Neural cell (in vitro differentiated cells): ENCODE results near the gene SFRP5. TPM values are rescaled to one million over a fixed set of nuclear protein-coding genes. Genes with fewer than 3 reads are reported as not detected.
A peak's percentile ranks its signal among the peaks of the same experiment; 100 is the strongest.

Experiments used
- H2AFZ ChIP-seq: fragments of 200-600, 300-800 bp; sonication (generic), shearing (Covaris generic); 2 replicates; pipeline ENCODE4 v1.6.0; 2014; ENCODE audit warnings: low read depth, mild to moderate bottlenecking, antibody characterized with exemption, low read length, moderate library complexity
- H3F3A ChIP-seq: fragments of 200-600 bp; shearing (Covaris generic); 2 replicates; pipeline ENCODE4 v1.6.1; 2016; ENCODE audit warnings: mild to moderate bottlenecking, moderate library complexity, mixed read lengths, antibody characterized with exemption, low read length; ENCODE audit not compliant: insufficient read depth, poor library complexity, severe bottlenecking
- H3K27ac ChIP-seq: fragments of 200-600, 300-800 bp; sonication (generic), shearing (Covaris generic); 2 replicates; pipeline ENCODE4 v1.5.1; 2014; ENCODE audit warnings: mild to moderate bottlenecking, low read length, moderate library complexity
- H3K27me3 ChIP-seq: fragments of 300-800, 200-600 bp; sonication (generic), shearing (Covaris generic); 2 replicates; pipeline ENCODE4 v1.6.0; 2014; ENCODE audit warnings: mild to moderate bottlenecking, low read depth, low read length, moderate library complexity; ENCODE audit not compliant: insufficient read depth
- H3K36me3 ChIP-seq: fragments of 300-800, 200-600 bp; sonication (generic), shearing (Covaris generic); 2 replicates; pipeline ENCODE4 v1.5.1; 2014; ENCODE audit warnings: mild to moderate bottlenecking, antibody characterized with exemption, low read length, moderate library complexity; ENCODE audit not compliant: insufficient read depth
- H3K4me2 ChIP-seq: fragments of 300-800, 200-600 bp; sonication (generic), shearing (Covaris generic); 2 replicates; pipeline ENCODE4 v1.6.0; 2014; ENCODE audit warnings: mild to moderate bottlenecking, low read length
- H3K4me3 ChIP-seq: fragments of 300-800, 200-600 bp; sonication (generic), shearing (Covaris generic); 2 replicates; pipeline ENCODE4 v1.5.1; 2014; ENCODE audit warnings: mild to moderate bottlenecking, low read length, moderate library complexity
- H3K79me2 ChIP-seq: fragments of 200-600 bp; shearing (Covaris generic); replicated peaks from 2 replicates; pipeline ENCODE4 v1.6.0; 2014; ENCODE audit warnings: mild to moderate bottlenecking, low read length, moderate library complexity; ENCODE audit not compliant: insufficient read depth
- H3K9ac ChIP-seq: fragments of 300-800, 200-600 bp; sonication (generic), shearing (Covaris generic); 2 replicates; pipeline ENCODE4 v1.6.1; 2016; ENCODE audit warnings: mild to moderate bottlenecking, low read length, mixed read lengths
- H3K9me2 ChIP-seq: fragments of 200-600 bp; shearing (Covaris generic); 2 replicates; pipeline ENCODE4 v1.6.1; 2016; ENCODE audit warnings: mild to moderate bottlenecking, low read length, mixed read lengths; ENCODE audit not compliant: insufficient read depth
- H3K9me3 ChIP-seq: fragments of 200-600, 300-800 bp; sonication (generic), shearing (Covaris generic); 2 replicates; pipeline ENCODE4 v1.6.1; 2016; ENCODE audit warnings: mild to moderate bottlenecking, mixed run types, low read length, moderate library complexity, mixed read lengths
- H4K20me1 ChIP-seq: fragments of 200-600 bp; shearing (Covaris generic); 2 replicates; pipeline ENCODE4 v1.6.1; 2016; ENCODE audit warnings: mild to moderate bottlenecking, mixed run types; ENCODE audit not compliant: insufficient read depth
- CTCF ChIP-seq: fragments of 450-650 bp; IDR thresholded peaks from 2 replicates; pipeline ENCODE4 v1.5.1; 2014; ENCODE audit warnings: antibody characterized with exemption, mild to moderate bottlenecking, moderate library complexity; ENCODE audit not compliant: poor library complexity, severe bottlenecking
- EP300 ChIP-seq: fragments of 450-650 bp; conservative IDR thresholded peaks from 2 replicates; pipeline ENCODE4 v1.6.1; 2014; ENCODE audit warnings: antibody characterized with exemption, mild to moderate bottlenecking, moderate library complexity; ENCODE audit not compliant: poor library complexity, severe bottlenecking
- EZH2 ChIP-seq: fragments of 200-600, 300-800 bp; shearing (Covaris generic), sonication (generic); IDR thresholded peaks from 2 replicates; pipeline ENCODE4 v1.6.1; 2014; ENCODE audit warnings: antibody characterized with exemption, low read length, borderline replicate concordance, mild to moderate bottlenecking; ENCODE audit not compliant: insufficient read depth, poor library complexity, severe bottlenecking
- MXI1 ChIP-seq: fragments of 450-650 bp; conservative IDR thresholded peaks from 2 replicates; pipeline ENCODE4 v1.6.1; 2014; ENCODE audit warnings: antibody characterized with exemption, mild to moderate bottlenecking; ENCODE audit not compliant: poor library complexity, severe bottlenecking
- POLR2AphosphoS5 ChIP-seq: IDR thresholded peaks from 2 replicates; pipeline ENCODE4 v1.6.1; 2012
- RAD21 ChIP-seq: fragments of 450-650 bp; conservative IDR thresholded peaks from 2 replicates; pipeline ENCODE4 v1.6.1; 2014; ENCODE audit warnings: antibody characterized with exemption, mild to moderate bottlenecking, moderate library complexity
- REST ChIP-seq: IDR thresholded peaks from 2 replicates; pipeline ENCODE4 v1.6.1; 2012; ENCODE audit warnings: borderline replicate concordance
- SMC3 ChIP-seq: fragments of 450-650 bp; conservative IDR thresholded peaks from 2 replicates; pipeline ENCODE4 v1.6.1; 2014; ENCODE audit warnings: antibody characterized with exemption, mild to moderate bottlenecking, moderate library complexity; ENCODE audit not compliant: poor library complexity
- polyA plus RNA-seq: library from polyadenylated mRNA; depleted of rRNA; stranded (reverse); fragments of >200 nt; gene quantifications from 2 replicates; pipeline ENCODE4 v1.2.3, GENCODE V29; 2014

SFRP5 gene
- polyA plus RNA-seq, 1 donor from 2014 or later, result 1.2 TPM

- no peak overlapping the region for H2AFZ ChIP-seq
- H3K4me3 ChIP-seq, result no peak overlapping the region
- H3K27ac ChIP-seq, result no peak overlapping the region
- no peaks in the 10 kb centered on the region for H3K27me3 ChIP-seq
- H3K36me3 ChIP-seq, result no peaks in the 10 kb centered on the region
- H3K9me3 ChIP-seq, result no peaks in the 10 kb centered on the region
- H3K79me2 ChIP-seq, result no peaks in the 10 kb centered on the region
- H3K4me2 ChIP-seq, result no peak overlapping the region
- no peak overlapping the region for H3K9ac ChIP-seq
- no peaks in the 10 kb centered on the region for H4K20me1 ChIP-seq
- TF ChIP-seq REST (no peak), EP300 (no peak), RAD21 (no peak)
- H3F3A ChIP-seq, result no peaks in the 10 kb centered on the region
- no peaks in the 10 kb centered on the region for H3K9me2 ChIP-seq
These were observed 11.1 kb downstream of the SFRP5 start for GRCh38 chr10:97760461-97761257.

- Histone ChIP-seq H3K27me3 (no peaks in the 10 kb centered on the region), H3K9me2 (no peaks in the 10 kb centered on the region), H4K20me1 (no peaks in the 10 kb centered on the region), H3K9ac (no peak overlapping the region), H3K79me2 (no peaks in the 10 kb centered on the region), H3K36me3 (peaks cover 4% of the 10 kb centered on the region), H2AFZ (no peak overlapping the region), H3K27ac (no peak overlapping the region), H3K4me2 (no peak overlapping the region), H3K4me3 (no peak overlapping the region), H3F3A (no peaks in the 10 kb centered on the region), H3K9me3 (no peaks in the 10 kb centered on the region)
- TF ChIP-seq SMC3 (no peak), EP300 (no peak), EZH2 (no peak), POLR2AphosphoS5 (no peak), RAD21 (no peak), MXI1 (no peak)
These were observed 11.9 kb downstream of the SFRP5 start for GRCh38 chr10:97759946-97760345.

- Histone ChIP-seq H3K36me3 (peaks cover 9% of the 10 kb centered on the region), H3K27me3 (no peaks in the 10 kb centered on the region)
These were observed 12.5 kb downstream of the SFRP5 start for GRCh38 chr10:97759158-97759887.

More at GRCh38 chr10:97759158-97759887, 12.5 kb downstream of the SFRP5 start:
- Histone ChIP-seq H3K9me2 (no peaks in the 10 kb centered on the region), H3K27ac (no peak overlapping the region), H4K20me1 (no peaks in the 10 kb centered on the region), H3K4me2 (no peak overlapping the region), H2AFZ (no peak overlapping the region), H3K9ac (no peak overlapping the region), H3K79me2 (no peaks in the 10 kb centered on the region), H3F3A (no peaks in the 10 kb centered on the region), H3K9me3 (no peaks in the 10 kb centered on the region), H3K4me3 (no peak overlapping the region)
- TF ChIP-seq CTCF (peak; percentile 78), EZH2 (no peak), RAD21 (peak; percentile 78), SMC3 (peak; percentile 78)
